Superior temporal gyrus (tissue), 1 donor: ENCODE results near the gene VWA1.
"Not testable (repeated sequence)": the region's sequence is repeated elsewhere in the genome, so short reads cannot be mapped to it uniquely, and the experiment has no call there.

Experiments
- DNase-seq: peaks from one replicate; pipeline ENCODE4 v3.0.0-alpha.2; 2016; ENCODE audit errors: extremely low spot score

Gene VWA1

DNA sequence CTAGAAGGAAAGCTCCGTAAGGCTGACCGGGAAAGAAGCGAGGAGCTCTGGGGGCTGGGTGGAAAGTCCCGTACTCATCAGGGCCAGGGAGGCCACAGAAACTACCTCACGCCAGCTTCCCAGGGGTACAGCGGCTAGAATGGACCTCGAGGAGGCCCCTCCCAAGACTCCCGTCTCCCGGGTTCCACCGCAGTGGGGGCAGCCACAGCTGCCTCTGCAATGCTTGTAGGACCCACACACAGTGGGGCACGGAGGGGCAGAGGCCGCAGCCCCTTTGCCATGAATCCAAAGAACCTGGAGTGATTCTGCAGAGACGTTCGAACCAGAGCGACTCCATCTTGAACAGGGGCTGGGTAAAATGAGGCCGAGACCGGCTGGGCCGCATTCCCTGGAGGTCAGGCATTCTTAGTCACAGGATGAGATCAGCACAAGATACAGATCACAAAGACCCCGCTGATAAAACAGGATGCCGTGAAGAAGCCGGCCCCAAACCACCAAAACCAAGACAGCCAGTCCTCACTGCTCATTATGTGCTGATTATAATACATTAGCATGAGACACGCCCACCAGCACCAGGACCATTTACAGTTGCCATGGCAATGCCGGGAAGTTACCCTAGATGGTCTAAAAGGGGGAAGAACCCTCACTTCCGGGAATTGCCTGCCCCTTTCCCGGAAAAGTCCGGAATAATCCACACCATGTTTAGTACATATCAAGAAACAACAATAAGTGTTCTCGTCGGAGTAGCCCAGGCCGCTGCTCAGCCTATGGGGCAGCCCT, 12.8 kb upstream of the VWA1 start:
- DNase-seq: no peak

DNA sequence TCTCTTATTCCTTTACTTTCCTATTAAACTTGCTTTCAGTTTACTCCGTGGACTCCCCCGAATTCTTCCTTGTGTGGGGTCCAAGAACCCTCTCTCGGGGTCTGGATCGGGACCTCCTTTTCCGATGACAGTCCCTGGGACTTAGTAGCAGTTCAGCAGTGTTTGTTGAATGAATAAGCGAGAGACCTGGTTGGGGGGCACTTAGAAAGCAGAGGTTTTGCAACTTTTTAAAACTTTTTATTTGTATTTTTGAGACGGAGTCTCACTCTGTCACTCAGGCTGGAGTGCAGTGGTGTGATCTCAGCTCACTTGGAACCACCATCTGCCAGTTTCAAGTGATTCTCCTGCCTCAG, 12.3 kb upstream of the VWA1 start:
- DNase-seq: no peak

DNA sequence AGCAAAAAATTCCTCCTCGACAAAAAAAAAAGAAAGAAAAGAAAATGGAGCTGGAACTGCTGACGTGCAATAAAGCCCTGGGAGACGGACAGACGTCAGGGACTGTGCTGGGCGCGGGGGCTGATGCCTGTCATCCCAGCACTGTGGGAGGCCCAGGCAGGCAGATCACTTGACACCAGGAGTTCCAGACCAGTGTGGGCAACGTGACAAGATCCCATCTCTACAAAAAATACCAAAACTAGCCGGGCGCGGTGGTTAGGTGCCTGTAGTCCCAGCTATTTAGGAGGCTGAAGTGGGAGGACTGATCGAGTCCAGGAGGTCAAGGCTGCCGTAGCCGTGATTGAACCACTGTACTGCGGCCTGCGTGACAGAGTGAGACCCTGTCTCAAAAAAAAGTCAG, 10.8 kb upstream of the VWA1 start:
- DNase-seq: no peak

DNA sequence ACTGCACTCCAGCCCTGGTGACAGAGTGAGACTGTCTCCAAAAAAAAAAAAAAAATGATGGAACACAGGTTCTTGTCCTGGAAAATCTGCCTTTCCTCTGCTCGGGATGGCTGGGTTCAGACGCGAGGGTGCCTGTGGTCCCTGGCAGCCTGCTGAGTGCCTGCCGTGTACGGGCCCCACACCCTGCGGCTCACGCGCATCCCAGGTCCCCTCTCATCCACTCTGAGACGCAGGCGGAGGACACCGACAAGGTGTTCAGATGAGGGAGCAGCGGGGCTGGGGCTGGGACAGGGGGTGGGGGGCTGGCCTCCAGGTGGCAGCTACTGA, 10.1 kb upstream of the VWA1 start:
- no peak for DNase-seq

DNA sequence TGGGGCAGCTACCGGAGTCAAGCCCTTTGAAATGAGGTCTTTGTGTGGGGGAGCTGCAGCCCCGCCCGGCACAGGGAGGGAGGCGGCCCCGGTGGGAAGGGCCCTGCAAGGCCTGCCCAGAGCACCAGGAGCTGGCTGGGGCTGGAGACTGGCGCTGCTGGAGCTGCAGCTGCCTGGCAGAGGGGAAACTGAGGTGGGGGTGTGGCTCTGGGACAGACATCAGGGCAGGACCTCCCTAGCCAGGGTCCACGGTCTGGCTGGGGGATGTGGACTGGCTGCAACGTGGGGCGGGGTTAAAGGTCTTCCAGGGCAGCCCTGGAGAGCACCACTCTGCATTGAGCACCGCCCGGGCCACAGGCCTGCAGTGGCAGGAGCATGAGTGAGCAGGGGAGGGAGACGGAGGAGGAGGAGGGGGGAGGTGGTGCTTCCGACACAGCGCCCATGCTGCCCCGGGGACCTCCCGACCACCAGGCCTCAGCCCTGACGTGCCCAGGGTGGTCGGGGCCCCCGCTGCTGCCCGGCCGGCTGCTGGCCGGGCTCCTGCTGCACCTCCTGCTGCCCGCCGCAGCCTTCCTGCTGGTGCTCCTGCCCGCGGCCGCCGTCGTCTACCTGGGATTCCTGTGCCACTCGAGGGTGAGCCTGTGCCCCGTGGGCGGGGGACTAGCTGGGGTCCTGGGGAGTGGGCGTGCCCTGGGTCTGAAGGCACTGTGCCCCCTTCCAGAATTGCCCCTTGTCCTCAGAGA, 9.6 kb upstream of the VWA1 start:
- DNase-seq: peak; percentile 77

DNA sequence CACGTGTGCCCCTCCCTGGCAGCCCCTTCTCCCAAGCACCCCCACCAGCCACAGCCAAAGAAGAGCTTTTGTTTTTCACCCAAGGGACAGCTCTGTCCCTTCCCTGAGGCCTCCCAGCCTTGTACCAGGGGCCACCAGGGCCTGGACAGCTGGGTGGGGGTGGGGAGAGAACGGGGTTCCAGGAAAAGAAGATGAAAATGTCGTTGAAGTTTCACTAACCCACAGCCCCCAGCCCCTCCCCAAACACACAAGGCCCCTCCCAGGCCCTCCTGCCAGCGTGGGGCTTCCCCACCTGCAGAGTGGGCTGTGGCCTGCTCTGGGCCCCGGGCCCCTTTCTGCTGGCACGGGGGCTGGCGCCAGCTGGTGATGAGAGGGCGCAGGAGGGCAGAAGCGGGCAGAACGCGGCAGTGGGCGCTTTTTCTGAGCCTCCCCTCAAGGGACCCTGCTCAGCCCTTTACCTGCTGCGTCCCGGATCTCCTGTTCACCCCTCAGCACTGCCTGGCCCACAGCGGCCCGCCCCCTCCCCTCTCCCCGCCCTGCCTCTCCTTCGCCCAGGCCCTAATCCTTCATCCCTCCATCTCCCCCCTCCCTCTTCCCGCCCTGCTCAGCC, 8.9 kb upstream of the VWA1 start:
- DNase-seq: peak; percentile 81

DNA sequence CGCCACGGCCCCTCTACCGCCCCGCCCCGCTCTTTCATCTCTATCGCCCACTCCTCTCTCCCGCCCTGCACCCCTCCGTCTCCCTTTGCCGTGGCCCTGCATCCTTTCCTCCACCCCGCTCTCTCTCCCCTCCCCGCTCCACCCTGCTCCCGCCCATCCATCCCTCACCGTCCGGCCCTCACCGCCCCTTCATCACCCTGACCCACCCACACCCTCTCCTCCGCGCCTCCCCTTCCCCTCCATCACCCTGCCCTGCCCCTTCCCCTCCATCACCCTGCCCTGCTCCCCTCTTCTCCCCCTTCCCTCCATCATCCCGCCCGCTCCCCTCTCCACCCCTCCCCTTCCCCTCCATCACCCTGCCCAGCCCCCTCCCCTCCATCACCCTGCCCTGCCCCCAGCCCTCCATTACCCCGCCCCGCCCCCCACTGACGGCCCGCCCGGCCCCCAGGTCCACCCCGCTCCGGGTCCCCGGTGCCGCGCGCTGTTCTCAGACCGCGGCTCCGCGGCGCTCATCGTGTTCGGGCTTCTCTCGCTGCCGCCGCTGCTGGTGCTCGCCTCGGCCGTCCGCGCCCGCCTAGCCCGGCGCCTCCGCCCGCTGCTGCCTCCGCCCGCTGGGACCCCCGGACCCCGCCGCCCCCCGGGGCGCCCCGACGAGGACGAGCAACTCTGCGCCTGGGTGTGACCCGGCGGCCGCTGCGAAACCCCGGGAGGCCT, 8.2 kb upstream of the VWA1 start:
- no peak for DNase-seq

DNA sequence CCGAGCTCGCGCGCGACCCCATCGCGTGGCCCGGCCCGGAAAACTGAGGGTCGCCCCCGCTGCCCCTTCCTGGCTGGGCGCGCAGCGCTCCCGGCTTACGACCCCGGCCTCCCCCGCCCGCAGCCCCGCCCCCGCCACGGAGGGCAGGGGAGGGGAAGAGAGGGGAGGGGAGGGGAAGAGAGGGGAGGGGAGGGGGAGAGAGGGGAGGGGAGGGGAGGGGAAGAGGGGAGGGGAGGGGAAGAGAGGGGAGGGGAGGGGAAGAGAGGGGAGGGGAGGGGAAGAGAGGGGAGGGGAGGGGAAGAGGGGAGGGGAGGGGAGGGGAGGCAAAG, 7.7 kb upstream of the VWA1 start:
- DNase-seq: no peak

DNA sequence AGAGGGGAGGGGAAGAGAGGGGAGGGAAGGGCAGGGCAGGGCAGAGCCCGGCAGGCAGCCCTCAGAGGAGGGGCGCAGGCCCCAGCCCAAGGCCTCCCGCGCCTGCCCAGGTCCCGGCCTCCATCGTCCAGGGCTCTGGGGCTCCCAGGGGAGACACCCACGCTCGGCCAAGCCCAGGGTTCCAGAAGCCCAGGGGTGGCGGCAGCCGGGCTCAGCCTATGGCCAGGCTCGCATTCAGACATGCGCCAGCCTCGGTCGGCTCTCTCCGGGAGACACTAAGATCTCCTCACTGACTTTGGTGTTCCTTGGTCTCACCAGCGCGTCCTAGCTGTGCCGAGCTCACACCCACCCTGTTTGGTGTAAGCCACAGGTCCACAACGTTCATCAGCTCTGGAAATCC, 7.3 kb upstream of the VWA1 start:
- no peak for DNase-seq

DNA sequence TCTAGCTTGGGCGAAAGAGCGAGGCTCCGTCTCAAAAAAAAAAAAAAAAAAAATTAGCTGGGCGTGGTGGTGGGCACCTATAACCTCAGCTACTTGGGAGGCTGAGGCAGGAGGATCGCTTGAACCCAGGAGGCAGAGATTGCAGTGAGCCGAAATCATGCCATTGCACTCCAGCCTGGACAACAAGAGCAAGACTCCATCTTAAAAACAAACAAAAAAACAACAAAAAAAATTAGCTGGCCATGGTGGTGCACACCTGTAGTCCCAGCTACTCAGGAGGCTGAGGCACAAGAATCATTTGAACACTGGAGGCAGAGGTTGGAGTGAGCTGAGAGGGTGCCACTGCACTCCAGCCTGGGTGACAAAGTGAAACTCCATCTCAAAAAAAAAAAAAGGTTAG, 6.5 kb upstream of the VWA1 start:
- not testable (repeated sequence) for DNase-seq

DNA sequence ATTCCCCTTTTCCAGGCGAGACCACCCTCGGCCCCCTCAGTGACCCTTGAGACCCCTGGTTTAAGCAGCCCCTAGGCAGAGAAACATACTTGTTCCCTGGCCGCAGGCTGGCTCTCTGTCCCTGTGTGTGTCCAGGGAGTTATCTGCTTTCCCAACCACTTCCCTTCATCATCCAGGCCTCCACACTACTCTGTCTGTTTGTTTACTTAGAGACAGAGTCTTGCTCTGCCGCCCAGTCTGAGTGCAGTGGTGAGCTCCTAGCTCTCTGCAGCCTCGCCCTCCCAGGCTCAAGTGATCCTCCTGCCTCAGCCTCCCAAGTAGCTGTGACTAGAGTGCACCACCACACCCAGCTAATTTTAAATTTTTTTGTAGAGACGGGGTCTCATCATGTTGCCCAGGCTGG, 5.8 kb upstream of the VWA1 start:
- no peak for DNase-seq

DNA sequence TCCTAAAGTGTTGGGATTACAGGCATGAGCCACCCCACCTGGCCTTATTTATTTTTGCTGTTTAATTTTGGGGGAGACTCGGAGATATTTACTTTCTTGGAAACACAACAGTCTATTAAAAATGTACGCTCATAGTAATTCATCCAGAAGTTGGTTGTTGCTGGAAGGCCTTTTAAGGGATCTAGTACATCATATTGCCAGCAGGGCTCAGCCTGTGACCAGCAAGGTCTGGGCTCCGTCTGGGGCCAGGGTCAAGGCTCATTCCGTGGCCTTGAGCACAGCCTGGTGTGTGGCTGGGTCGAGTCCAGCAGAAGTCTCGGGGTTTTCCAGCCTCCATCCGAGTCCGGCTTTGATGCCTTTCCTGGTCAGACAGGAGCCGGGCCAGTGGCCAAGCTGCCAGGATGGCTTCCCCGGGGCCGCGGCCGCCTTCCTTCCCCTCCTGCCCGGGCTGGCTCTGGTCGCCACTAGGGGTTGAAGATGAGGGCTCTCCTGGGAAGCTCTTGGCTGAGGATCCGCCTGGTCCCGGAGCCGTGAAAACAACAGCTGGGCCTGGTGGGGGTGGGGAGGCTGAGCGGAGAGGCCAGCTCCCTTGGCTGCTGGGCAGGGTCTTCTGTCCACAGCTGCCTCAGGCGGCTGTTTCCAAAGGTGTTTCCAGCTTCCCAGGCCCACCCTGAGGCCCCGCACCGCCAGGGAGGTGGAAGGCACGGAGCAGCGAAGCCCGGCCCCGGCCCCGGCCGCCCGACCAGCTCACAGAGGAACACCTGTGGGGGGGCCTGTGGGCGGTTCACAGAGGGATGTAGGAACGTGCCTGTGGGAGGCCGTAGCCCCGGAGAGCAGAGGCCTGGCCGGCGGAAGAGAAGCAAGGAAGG, 5.1 kb upstream of the VWA1 start:
- DNase-seq: peak; percentile 67

DNA sequence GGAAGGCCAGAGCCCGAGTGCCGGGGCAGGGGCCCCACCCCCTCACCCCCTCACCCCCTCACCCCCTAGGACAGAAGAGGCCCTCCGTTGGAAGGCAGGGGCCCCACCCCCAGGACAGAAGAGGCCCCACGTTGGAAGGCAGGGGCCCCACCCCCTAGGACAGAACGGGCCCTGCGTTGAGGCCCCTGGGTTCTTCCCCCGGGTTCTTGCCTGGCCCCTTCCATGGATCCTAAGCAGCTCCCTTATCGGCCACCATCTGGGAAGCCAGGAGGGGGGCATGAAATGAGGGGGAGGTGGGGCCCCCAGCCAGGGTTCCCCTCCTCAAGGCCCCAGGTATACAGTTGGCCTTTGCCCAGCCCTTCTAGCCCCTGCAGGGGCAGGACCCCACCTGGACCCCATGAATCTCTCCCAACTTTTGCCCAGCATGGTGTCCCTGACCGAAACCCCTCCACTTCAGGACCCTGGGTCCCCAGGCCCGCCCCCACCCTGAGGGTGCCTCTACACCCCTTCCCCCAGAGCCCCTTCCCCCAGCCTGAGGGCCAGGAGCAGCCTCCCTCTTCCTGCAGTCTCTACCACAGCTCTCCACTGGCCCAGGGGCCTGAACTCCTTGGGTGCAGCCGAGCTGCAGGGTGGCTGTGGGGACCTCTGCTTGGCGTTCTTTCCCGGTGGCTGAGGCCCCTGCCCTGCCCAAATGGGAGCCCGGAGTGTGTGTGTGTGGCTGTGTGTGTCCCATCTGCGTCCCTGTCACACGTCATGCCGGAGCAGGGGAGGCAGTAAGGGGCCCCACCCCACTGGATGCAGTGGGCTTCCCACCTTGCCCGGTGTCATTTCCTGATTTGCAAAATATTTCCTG, 4.3 kb upstream of the VWA1 start:
- no peak for DNase-seq

DNA sequence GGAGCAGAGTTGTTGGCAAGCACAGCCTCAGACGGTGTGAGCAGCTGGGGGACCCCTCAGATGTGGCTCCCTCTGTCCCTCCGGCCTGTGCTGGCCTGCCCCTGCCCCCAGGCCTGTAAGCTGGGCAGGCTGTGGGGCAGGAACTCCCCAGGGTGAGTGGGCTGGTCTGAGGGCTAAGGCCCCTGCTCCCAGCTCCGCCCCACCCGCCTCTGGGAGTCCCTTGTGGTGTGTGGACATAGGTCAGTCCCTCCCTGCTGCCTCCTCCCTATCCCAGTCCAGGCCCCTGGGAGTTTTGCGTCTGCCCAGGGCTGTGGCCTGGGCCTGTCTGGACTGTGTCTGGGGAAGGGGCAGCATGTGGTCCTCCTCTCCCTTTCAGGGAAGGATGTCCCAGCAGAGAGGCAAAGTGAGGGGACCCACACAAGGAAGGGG, 3.6 kb upstream of the VWA1 start:
- peak; percentile 44 for DNase-seq

DNA sequence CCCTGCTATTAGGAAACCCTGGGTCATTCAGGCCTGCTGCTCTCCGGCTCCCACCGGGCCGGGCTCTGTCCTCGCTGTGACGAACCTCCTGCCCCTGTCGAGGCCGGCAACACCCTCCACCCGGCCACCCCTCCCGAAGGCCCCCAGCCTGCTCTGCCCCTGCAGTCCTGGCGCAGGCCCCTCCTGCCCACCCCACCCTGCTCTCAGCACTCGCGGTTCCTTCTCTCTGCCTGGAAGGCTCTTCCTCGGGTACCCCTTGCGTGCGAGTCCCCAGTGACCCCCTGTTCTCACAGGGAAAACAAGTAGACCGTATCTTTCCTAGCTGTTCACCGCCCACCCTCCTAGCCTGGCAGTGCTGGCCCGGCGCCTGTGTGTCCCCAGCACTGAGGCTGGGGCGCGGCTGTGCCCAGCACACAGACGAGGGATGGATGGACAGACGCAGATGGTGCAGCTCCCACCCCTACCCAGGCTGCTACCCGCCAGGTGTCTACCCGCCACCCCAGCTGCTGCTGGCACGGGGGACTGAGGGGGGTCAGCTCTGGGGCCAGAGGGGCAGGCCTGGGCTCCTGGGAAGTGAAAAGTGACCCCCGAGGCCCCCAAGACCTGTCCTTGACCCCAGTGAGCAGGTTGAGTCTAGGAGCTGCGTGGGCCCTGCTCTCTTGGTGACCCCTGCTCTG, 3.1 kb upstream of the VWA1 start:
- no peak for DNase-seq

DNA sequence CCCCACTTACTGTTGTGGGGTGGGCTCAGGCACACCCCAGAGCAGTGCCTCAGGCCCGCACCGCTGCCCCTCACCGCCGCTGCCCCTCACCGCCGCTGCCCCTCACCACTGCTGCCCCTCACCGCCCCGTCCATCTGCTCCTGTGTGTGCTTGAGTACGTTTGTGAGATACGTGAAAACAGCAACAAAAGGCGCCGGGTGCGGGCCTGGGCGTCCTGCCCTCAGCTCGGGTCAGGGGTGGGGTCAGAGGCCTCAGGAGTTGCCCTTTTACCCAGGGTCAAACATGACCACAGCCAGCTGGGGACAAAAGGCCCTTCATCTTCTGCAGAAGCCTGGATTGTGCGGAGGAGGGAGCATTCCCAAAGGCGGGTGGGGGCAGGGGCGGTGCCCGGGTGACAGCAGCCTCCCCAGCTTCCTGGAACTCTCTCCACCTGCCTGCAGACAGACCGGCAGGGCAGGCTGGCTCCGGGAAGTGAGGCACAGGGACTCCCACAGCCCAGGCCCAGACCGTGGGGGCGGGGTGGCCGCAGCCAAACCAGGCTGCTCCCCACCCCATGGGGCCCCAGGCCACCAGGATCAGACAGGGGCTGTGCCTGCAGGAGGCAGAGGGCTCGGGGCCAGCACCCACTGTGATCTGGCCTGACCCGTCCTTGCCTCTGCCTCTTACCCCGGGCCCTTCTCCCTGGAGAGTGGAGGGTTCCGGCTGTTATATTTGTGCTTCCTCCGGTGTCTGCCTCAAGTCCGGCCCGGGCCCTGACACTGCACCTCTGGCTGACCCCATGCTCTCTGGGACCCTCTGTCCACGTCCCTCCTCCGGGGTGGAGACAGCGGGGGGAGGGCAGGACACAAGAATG, 2.3 kb upstream of the VWA1 start:
- peak; percentile 76 for DNase-seq

DNA sequence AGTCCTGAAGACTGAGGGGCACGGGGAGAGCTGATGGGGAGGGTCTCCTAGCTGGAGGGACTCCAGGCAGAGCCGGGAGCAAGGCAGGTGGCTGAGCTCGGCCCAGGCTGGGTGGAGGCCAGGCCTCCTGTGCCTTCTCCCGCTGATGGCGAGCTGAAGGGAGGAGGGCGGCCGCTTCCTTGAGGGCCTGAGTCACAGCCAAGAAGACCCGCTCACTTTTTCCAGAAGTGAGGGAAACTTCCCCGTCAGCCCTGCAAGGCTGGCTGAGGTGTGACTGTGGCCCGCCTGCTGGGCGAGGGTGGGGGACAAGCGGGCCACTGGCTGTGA, 1.7 kb upstream of the VWA1 start:
- DNase-seq: no peak

DNA sequence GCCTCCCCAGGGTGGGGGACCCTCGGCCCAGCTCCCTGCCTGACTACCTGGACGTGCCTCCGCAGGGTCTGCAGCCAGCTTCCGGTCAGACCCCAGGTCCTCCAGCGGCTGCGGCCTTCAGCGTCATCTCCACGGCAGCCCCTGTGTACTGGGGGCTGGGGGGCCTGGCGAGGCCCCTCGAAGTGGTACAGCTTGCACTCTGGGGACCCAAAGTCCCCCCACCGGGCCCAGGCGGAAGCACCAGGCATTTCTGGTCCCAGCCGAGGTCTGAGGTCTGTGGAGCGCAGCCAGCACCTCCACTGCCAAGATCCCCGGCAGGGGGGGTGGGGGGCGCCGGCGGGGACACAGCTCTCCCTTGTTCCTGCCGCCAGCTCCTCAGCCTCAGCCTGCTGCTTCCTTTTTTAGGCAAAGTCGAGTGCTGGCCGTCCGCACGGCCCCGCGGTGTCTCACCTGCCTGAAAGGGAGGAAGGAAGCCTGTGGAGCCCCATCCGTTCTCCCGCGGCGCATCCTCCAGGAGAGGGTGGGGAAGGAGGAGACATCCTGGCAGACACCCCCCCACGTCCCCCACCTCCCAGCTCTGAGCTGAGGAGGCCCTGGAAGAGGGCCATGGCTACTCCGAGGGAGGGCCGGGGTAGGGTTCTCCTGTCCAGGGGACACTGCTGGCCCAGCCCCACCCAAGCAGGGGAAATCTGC, 1.2 kb upstream of the VWA1 start:
- peak; percentile 63 for DNase-seq

DNA sequence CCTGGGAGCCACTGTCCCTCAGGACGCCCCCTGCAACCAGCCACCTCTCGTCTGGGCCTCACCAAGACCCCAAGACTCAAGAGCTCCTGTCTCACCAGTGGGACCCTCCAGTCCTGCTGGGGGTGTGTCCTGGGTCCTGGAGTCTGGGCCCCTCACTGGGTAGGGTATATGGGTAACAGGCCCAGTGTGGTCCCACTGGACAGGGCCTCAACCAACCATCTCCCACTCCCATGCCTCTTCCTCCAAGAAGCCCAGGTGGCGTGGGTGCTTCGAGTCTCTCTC, 725 bp upstream of the VWA1 start:
- no peak for DNase-seq
